Measurements from ENCODE around the gene VAPA. TPM values are rescaled to one million over a fixed set of nuclear protein-coding genes. Genes with fewer than 3 reads are reported as not detected.

The VAPA gene
- total RNA-seq, 1 experiment from 2014 or later: 471 TPM

DNA sequence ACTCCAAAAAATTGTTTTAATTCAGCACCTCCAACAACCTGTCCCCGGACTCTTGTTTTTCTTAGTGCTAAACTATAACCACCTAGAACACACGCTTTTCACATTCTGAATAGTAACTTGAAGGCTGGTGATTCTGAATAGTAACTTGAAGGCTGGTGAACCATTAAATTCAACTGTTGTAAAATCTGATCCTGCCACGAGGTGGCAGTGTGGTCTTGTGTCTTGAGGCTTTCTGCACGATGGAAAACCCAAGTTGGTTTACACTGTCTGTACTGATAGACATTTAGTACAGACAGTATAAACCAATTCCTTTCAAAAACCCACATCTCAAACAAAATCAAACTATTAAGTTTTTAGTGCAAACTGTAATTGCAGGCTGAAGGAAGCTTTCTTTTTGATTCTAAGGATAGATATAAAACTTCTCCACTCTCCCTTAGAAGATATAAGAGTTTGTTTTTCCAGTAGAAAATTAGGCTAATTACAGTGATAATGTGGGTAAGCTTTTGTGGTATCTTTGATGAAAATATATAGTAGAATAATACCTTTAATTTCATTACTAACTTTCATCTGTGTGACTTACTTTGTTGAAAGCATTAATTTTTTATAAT is 57.6 kb downstream of the VAPA start:
- DNase-seq (ENCODE audit: low spot score): peak; percentile 77

DNA sequence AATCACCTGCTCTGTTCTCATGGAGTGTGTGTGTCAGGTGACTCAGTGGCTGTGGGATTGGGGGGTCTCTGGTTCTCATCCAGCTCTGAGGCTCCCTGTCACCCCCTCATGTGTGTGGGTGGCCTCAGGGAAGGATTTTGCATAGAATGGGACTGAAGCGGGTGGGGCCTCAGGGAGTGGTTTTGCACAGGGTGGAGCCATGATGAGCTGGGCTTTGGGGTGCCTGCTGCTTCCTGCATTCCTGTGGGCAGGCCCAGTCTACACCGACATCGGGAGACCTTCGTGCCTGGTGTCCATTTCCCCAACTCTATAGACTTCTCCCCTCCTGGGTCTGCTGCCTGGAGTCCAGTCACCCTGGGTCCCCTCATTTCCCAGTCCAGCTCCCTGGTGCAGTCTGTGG is 59.7 kb downstream of the VAPA start:
- peak; percentile 40 for DNase-seq (ENCODE audit: low spot score)

DNA sequence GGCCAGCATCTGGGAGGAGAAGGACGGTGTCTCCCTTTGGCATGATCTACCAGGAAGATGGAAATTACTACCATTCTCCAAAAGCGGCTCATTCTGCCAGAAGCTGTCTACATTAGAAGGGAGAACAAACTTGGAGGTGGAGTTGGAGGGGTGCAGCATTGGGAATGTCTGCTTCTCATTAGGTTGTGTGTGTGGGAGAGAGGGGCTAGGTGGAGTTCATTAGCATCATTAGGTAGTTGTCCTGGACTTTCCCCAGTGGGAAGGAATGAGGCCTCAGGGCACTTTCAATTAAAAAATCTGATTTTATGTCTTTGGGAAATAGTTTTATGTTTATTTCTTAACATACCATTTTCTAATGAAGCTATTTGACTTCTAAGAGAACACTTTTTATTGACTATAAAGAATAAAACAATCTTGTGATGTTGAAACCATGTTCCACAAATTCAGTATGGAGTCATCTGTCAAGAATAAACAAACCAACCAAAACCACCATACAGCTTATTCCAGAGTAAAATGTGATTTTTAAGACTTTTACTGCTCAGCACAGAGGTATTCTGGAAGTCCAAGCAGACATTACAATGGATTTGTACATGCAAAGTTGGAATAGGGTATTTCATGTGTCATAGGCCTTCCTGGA is 60.6 kb downstream of the VAPA start:
- no peak for DNase-seq (ENCODE audit: low spot score)

GRCh38 chr18:9975658-9976057 is 61.8 kb downstream of the VAPA start:
- no peak for DNase-seq (ENCODE audit: low spot score)

- no peak for DNase-seq (ENCODE audit: low spot score)
These were observed 68.9 kb downstream of the VAPA start for GRCh38 chr18:9982711-9983110.

DNA sequence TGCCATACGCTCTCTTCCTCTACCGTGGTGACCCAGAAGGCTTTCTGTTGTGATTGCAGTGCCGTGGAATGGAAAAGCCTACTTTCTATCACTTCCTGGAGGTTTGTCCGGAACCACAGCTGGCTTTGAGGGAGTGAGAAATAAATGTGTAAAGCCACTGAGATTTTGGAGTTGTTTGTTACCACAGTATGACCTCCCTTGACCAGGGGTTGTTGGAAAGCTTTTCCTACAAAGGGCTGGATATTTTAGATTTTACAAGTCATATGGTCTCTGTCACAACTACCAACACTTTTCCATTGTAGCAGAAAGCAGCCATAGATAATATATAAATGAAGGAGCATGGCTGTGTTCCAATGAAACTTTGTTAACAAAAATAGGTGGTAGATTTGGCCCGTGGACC is 70.3 kb downstream of the VAPA start:
- no peak for DNase-seq (ENCODE audit: low spot score)

DNA sequence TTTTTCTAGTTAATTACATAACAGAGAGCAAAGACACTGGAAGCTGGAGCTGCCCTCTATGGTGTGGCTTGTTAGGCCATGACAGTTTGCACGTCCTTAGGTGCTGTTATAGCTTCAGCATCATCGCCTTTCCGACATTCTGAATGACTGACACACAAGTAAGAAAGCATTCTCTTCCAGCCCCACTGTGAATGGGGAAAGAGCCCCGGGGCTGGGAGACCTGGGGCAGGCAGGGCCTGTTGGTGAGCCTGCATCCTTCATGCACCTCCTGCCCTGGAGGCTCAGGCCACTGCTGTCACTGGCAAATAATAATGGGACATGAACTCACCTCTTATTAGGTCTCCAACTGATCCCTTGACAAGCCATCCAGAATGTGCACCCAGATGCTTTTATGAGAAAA is 71.8 kb downstream of the VAPA start:
- DNase-seq (ENCODE audit: low spot score): no peak

GRCh38 chr18:9986156-9986930 is 72.5 kb downstream of the VAPA start:
- no peak for DNase-seq (ENCODE audit: low spot score)

- DNase-seq (ENCODE audit: low spot score): no peak
These were observed 73.5 kb downstream of the VAPA start for GRCh38 chr18:9987345-9987744.

GRCh38 chr18:9987931-9988330 is 74.1 kb downstream of the VAPA start:
- DNase-seq (ENCODE audit: low spot score): no peak

DNA sequence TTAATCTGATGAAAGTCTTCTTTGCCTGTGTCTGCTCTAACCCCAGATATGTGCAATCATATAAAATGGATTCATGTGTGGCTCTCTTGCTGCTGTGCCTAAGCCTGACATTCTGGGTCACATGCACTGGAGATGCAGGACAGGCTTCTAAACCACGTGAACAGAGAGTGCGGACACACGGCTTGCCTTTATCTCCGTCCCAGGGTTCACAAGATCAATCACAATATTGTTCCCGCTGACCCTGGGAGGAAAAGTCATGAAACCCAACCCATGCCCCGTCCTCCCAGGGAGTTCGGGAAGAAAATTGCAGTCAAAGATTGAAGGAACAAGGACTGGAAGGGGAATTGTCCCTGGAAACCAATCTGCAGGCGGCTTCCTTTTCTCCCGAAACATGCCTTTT is 74.8 kb downstream of the VAPA start:
- DNase-seq (ENCODE audit: low spot score): no peak

GRCh38 chr18:9989481-9989880 is 75.7 kb downstream of the VAPA start:
- DNase-seq (ENCODE audit: low spot score): no peak

GRCh38 chr18:9991011-9992000 is 77.5 kb downstream of the VAPA start:
- no peak for DNase-seq (ENCODE audit: low spot score)

GRCh38 chr18:9992300-9992972 is 78.6 kb downstream of the VAPA start:
- DNase-seq (ENCODE audit: low spot score): no peak

DNA sequence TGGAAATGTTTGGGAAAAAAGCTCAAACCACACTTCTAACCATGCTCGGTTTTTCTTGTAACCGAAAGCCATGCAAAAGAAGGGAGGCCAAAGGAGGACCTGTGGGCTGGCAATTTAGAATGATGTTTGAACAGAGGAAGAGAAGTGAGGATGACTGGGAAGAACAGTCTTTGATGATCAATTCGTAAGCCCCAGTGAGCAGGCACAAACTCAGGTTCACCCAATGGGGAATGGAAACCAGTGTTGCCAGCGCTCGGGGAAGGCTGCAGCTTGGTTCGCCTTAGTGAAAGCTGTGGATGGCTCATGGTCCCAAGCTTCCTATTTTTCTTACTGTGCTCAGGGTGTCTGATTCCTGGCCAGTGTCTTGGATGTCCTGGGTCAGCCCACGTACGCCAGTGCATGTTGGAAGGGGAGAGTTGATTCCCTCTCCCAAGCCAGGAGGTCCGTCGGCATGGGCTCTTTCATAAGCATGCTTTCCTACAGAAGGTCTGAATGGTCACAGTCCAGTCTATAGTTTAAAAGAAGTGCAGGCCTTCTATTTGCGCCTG is 79.2 kb downstream of the VAPA start:
- DNase-seq (ENCODE audit: low spot score): no peak

DNA sequence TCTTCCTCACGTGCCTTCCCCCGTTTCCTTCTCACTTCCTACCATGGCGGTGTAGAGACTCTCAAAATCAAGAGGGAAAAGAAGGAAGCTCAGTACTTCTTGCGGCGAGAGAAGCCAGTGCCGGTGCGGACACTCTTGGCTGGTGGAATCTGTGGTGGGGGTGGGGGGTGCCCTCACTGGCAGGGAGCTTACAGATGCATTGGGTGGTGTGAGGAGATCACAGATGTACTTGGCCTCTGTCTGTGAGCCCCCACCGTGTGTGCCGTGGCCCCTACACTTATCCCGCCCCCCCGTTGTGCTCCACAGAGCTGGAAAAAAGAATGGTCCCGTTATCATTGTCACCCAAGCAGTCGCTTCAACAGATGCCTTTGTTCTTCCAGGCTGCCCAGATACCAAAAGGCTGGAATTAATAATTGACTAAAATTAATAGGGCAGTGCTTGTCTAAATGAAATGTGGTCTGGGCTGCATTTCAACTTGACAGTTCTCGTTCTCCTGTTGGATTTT is 79.8 kb downstream of the VAPA start:
- no peak for DNase-seq (ENCODE audit: low spot score)

GRCh38 chr18:9994026-9994570 is 80.3 kb downstream of the VAPA start:
- DNase-seq (ENCODE audit: low spot score): no peak

DNA sequence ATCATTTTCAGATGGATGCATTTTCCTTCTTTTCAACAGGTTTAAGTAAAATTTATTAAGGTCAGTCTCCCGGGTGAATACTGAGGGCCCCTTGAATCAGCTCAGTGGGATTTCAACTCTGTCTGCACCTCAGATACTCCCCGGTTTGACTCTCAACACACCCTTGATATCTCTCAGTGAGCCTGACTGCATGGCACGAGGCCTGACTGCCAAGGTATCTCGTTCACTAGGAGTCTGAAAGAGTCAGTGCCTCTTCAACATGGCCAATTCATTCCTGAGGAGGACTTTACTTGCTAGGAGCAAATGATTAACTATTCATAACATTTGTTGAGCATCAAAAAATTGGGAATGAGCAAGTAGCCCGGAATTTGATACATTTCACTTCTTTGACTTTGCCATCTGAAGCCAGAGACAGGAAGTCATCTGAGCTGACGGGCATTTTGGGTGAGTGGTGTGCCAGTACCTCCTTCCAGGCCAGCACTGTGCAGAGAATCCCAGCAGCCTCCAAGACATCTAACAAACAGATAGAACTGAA is 81.0 kb downstream of the VAPA start:
- no peak for DNase-seq (ENCODE audit: low spot score)

DNA sequence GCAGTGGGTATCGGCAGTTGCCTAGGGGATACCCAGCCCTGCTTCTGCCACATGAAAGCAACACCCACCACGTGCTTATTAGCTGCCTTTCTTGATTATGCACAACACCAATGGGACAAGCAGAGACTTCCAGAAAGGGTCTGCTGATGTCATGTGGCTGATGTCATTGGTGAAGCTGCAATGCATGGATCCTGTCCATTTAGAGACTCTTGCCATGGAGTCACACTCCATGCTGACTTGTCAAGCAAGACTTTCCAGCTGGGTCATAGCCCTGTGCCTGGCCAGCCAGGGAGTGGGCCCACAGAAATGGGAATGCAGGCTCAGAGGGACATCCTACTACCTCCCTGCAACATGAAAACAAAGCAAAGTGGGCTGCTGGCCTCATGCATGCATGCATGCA is 81.8 kb downstream of the VAPA start:
- DNase-seq (ENCODE audit: low spot score): no peak

DNA sequence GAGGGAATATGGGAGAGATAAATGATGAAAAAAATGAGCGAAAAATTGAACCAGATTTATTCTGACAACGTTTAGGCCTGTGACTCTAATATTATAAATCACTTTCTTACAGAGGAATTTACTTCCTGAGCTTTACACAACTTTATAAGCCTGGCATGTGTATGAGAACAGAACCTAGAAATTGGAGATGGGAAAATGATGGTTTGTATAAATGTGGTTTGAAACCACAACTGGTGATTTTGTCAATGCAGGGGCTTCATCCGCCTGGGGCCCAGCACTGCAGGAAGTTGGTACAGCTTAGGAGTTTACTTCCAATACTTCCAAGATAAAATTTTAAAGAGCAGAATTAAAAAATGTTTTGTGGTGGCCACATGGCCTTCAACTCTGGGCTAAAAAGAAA is 82.3 kb downstream of the VAPA start:
- no peak for DNase-seq (ENCODE audit: low spot score)

Data from A172 (cell line).